ENCODE data around the gene THEMIS2.

DNA sequence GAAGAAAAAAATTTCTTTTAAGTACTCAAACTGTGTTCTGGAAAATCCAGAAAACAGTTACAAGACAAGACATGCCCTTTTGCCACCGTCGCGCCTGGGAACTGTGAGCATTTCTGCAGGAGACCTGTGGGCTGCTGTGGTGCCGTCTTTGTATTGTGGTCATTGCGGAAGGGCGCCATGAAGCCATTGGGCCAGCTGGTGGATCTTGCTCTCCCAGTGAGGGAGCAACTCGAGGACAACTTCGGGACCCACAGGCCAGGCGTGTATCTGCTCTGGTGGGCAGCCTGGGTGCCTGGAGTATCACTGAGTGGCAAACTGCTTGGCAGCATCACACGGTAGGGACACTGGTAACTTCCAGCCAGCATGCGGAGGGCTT, 3.8 kb upstream of the THEMIS2 start:
- TF ChIP-seq POLR2A (IDR thresholded peaks at IDR 0.05): no peak
- TF ChIP-seq, protein P1, sequence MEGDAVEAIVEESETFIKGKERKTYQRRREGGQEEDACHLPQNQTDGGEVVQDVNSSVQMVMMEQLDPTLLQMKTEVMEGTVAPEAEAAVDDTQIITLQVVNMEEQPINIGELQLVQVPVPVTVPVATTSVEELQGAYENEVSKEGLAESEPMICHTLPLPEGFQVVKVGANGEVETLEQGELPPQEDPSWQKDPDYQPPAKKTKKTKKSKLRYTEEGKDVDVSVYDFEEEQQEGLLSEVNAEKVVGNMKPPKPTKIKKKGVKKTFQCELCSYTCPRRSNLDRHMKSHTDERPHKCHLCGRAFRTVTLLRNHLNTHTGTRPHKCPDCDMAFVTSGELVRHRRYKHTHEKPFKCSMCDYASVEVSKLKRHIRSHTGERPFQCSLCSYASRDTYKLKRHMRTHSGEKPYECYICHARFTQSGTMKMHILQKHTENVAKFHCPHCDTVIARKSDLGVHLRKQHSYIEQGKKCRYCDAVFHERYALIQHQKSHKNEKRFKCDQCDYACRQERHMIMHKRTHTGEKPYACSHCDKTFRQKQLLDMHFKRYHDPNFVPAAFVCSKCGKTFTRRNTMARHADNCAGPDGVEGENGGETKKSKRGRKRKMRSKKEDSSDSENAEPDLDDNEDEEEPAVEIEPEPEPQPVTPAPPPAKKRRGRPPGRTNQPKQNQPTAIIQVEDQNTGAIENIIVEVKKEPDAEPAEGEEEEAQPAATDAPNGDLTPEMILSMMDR (IDR thresholded peaks at IDR 0.05): no peak
